ENCODE data around the gene PRKCA. TPM values are rescaled to one million over a fixed set of nuclear protein-coding genes. Genes with fewer than 3 reads are reported as not detected.

PRKCA gene
- total RNA-seq, 4 donors from 2014 or later, result 55.8 to 90.7 (median 66.7) TPM

DNA sequence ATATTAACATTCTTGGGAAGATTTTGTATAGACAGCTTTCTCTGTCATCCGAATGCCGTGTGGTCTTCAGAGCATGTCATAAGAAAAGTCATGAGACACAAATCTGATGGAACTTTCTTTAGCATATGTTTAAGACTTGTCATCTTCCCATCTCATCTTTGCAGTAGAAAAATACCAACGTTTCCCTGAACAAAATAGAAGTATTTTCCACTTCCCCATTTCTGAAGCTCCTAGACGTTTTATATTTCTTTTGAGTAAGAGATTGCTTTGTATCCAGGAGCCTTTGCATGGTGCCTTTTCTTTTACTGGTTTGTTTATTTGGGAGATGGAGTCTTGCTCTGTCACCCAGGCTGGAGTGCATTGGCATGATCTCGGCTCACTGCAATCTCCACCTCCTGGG lies 235.1 kb downstream of the PRKCA start:
- 55 to 66% methylated on average over 5 of the region's 5 CpGs for WGBS, 2 donors
- H3K4me1 ChIP-seq, result peaks cover 0 to 93% (median 51%) of the 10 kb centered on the region in 4 donors
- peak overlapping the region; percentile 52 to 95 (median 78) for H3K27ac ChIP-seq

DNA sequence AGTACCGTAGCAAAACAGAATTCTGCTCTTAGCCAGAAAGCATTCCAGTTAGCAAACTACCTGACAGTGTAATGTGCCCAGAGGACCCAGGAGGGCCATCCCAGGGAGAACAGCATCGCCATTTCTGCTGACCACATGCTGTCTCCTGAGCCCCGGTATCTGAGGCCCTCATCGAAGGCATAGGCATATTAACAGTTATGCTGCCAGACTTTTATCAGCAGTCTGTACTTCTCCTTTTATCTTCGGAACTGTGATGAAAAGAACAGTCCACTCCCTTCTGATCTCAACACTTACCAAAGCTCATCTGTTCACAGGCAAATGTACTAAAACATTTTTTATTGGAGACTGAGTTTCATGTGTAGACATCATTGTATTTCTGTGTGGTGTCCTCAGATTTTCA lies 236.4 kb downstream of the PRKCA start:
- DNase-seq (ENCODE audit: low spot score in 2 of 2), result no peak
- 44 to 61% methylated on average over 5 of the region's 5 CpGs for WGBS, 2 donors
- peaks cover 0 to 93% (median 54%) of the 10 kb centered on the region in 4 donors for H3K4me1 ChIP-seq
- no peaks in the 10 kb centered on the region for H3K36me3 ChIP-seq
- no peaks in the 10 kb centered on the region for H3K9me3 ChIP-seq
- no peaks in the 10 kb centered on the region for H3K27me3 ChIP-seq
- H3K27ac ChIP-seq, result peak overlapping the region; percentile 52 to 95 (median 78)
- no peak overlapping the region for H3K4me3 ChIP-seq
- no peak for TF ChIP-seq EP300 (IDR thresholded peaks at IDR 0.05)
- no peak for TF ChIP-seq POLR2A (IDR thresholded peaks at IDR 0.05)
- TF ChIP-seq, protein P1, sequence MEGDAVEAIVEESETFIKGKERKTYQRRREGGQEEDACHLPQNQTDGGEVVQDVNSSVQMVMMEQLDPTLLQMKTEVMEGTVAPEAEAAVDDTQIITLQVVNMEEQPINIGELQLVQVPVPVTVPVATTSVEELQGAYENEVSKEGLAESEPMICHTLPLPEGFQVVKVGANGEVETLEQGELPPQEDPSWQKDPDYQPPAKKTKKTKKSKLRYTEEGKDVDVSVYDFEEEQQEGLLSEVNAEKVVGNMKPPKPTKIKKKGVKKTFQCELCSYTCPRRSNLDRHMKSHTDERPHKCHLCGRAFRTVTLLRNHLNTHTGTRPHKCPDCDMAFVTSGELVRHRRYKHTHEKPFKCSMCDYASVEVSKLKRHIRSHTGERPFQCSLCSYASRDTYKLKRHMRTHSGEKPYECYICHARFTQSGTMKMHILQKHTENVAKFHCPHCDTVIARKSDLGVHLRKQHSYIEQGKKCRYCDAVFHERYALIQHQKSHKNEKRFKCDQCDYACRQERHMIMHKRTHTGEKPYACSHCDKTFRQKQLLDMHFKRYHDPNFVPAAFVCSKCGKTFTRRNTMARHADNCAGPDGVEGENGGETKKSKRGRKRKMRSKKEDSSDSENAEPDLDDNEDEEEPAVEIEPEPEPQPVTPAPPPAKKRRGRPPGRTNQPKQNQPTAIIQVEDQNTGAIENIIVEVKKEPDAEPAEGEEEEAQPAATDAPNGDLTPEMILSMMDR (IDR thresholded peaks at IDR 0.05), result no peak

More for the DNA sequence above, 235.1 kb downstream of the PRKCA start:
- TF ChIP-seq POLR2A (IDR thresholded peaks at IDR 0.05) (no peak), EP300 (IDR thresholded peaks at IDR 0.05) (no peak)
- TF ChIP-seq, protein P1 (IDR thresholded peaks at IDR 0.05), result no peak
- no peaks in the 10 kb centered on the region for H3K36me3 ChIP-seq
- no peak overlapping the region for H3K4me3 ChIP-seq
- no peak for DNase-seq (ENCODE audit: low spot score in 2 of 2)
- no peaks in the 10 kb centered on the region for H3K9me3 ChIP-seq
- no peaks in the 10 kb centered on the region for H3K27me3 ChIP-seq

DNA sequence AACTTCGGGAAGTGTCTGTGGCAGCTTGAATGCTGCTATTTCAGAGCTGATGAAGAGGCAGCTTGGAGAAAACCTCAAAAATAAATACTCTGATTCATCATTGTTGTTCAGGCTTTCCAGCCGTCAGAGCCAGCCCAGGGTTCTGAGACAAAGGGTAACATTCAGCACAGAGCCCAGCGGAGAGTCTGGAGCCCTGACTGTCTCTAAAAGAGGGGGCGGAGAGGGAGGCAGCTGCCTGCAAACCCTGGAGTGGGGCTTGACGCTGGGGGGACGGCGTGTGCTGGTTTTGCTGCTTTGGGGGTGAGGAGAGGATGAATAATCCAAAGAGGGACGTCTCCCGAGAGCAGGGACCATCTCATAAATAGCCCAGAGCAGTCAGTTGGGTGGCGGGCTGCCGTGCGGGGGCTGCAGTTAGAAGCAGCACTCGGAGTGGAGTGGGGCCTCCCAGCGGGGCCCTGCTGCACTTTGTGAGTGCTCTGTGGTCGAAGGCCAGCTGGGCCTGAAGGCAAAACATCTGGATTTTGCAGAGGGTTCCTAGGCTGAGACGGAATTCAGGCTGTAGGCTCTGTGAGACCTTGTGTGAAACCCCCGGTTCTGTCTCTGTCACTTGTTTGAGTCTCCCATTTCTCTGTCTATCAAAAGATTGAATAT lies 237.8 kb downstream of the PRKCA start:
- peak; percentile 38 to 53 for DNase-seq (ENCODE audit: low spot score in 2 of 2)

DNA sequence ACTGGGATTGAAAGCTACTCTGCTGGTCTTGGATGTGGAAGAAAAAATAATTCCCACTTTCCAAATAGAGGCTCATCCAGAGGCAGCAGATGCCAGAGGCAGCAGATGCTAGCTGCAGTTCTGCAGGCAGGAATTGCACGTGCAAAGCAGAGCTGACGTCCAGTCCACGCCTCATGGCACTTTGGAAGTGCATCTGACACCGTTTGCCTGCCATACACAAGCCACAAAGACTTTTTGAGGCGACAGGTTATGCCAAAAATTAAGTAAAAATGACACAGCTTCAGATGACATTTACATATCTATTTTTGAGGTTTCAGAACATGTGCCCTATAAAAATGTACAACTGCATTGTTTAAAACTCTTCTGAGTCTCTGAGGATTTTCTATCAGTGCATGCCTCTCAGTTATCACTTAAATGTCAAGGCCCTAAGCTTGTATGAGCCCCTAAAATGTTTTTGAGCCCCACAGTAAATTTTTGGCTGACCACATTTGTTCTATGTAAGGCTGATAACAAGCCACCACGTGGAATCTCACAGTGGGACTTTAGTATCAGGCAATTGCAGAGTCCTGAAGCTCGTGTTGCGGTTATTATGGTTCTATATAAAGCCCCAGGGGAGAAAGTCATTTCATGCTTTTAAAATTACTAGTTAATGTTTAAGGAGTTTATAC lies 239.2 kb downstream of the PRKCA start:
- Histone ChIP-seq H3K27ac (peak overlapping the region; percentile 66 to 95 (median 86)), H3K9me3 (peaks cover 0 to 8% (median 0%) of the 10 kb centered on the region in 4 donors), H3K4me3 (no peak overlapping the region), H3K4me1 (peaks cover 0 to 77% (median 46%) of the 10 kb centered on the region in 4 donors), H3K27me3 (no peaks in the 10 kb centered on the region), H3K36me3 (no peaks in the 10 kb centered on the region)
- TF ChIP-seq EP300 (IDR thresholded peaks at IDR 0.05) (peak in 1 of 2 donors; percentile 44), POLR2A (IDR thresholded peaks at IDR 0.05) (no peak)
- no peak for DNase-seq (ENCODE audit: low spot score in 2 of 2)
- 40 to 49% methylated on average over 8 of the region's 8 CpGs for WGBS, 2 donors

More for the DNA sequence above, 237.8 kb downstream of the PRKCA start:
- H3K36me3 ChIP-seq, result no peaks in the 10 kb centered on the region
- H3K4me1 ChIP-seq, result peaks cover 0 to 89% (median 55%) of the 10 kb centered on the region in 4 donors
- H3K27ac ChIP-seq, result peak overlapping the region; percentile 66 to 95 (median 86)
- peak overlapping the region in 1 of 4 donors; percentile 18 for H3K4me3 ChIP-seq
- 28 to 33% methylated on average over 17 of the region's 17 CpGs for WGBS, 2 donors
- TF ChIP-seq POLR2A (IDR thresholded peaks at IDR 0.05), result peak in 1 of 2 donors; percentile 19
- TF ChIP-seq, protein P1 (IDR thresholded peaks at IDR 0.05), result peak in 2 of 5 experiments; percentile 11 to 16
- TF ChIP-seq EP300 (IDR thresholded peaks at IDR 0.05), result peak; percentile 41 to 90
- no peaks in the 10 kb centered on the region for H3K27me3 ChIP-seq
- H3K9me3 ChIP-seq, result no peaks in the 10 kb centered on the region

DNA sequence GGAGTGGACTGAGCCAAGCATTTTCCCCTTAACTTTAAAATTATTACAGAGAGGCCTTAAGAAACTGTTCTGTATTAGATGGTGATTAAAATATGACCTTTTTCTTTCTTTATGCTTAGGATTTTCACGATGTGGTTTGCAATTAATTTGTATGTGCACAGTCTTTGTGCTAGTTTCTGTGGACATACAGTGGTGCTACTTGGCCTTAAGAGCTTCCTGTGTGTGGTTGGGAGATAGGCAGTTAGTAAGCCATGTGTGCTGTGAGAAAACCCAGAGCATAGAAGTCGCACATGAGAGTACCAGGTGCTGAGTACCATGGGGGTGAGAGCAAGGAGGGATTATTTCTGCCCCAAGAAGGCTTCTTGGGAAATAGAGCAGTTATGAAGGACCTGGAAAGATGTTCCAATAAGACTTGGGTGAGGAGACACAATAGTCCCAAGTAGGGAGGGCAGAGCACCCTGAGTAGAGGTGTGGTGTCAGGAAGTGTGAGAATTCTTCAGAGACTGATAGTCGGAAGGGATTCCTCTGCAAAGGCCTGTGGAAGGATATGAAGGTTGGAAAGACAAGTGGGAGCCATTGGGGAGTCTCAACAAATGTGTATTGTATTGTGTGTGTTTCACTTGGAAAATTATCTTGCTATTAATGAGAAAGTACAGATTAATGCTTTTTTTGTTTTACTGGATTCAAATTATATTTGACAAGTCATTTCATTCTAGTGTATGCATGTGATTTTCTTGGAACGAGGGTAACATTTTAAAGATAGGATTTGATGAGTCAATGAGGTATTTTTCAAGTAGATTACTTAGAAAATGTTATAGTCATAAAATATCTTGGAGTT lies 239.9 kb downstream of the PRKCA start:
- Histone ChIP-seq H3K27ac (peak overlapping the region; percentile 66 to 95 (median 86)), H3K4me1 (peaks cover 0 to 74% (median 42%) of the 10 kb centered on the region in 4 donors), H3K36me3 (no peaks in the 10 kb centered on the region), H3K9me3 (peaks cover 0 to 8% (median 0%) of the 10 kb centered on the region in 4 donors), H3K27me3 (no peaks in the 10 kb centered on the region), H3K4me3 (no peak overlapping the region)
- DNase-seq (ENCODE audit: low spot score in 2 of 2), result no peak
- TF ChIP-seq EP300 (IDR thresholded peaks at IDR 0.05), result no peak
- whole genome bisulfite sequencing, 2 donors, result 31 to 43% methylated on average over 4 of the region's 4 CpGs
